ENCODE measurements around the gene CAPN8.

Gene CAPN8

GRCh38 chr1:223665592-223666312, at the start of gene CAPN8:
Gene CAPN8, minus strand, starts transcription at chr1:223665701. Its CDS starts 55 bp downstream, at chr1:223665646.
- in situ Hi-C loops (cut with HindIII; ENCODE audit: low sequenced_read_pairs), result no loop called here

GRCh38 chr1:223714849-223715603, 49.5 kb upstream of the CAPN8 start:
- in situ Hi-C loops (cut with HindIII; ENCODE audit: low sequenced_read_pairs), result loop anchor here (5.0 kb wide), 1 partner anchor 37 kb away; no protein-coding TSS in a partner anchor

GRCh38 chr1:223714421-223714724, 48.9 kb upstream of the CAPN8 start:
- in situ Hi-C loops (cut with HindIII; ENCODE audit: low sequenced_read_pairs), result no loop called here

- in situ Hi-C loops (cut with HindIII; ENCODE audit: low sequenced_read_pairs), result no loop called here
These were observed 48.3 kb upstream of the CAPN8 start for GRCh38 chr1:223713546-223714420.

GRCh38 chr1:223712850-223713474, 47.5 kb upstream of the CAPN8 start:
- in situ Hi-C loops (cut with HindIII; ENCODE audit: low sequenced_read_pairs), result no loop called here

GRCh38 chr1:223712194-223712849, 46.8 kb upstream of the CAPN8 start, which contains the start of gene CAPN2:
Gene CAPN2, plus strand, starts transcription at chr1:223712539. Its CDS starts 102 bp downstream, at chr1:223712641.
- in situ Hi-C loops (cut with HindIII; ENCODE audit: low sequenced_read_pairs), result no loop called here

GRCh38 chr1:223711747-223712193, 46.3 kb upstream of the CAPN8 start:
- in situ Hi-C loops (cut with HindIII; ENCODE audit: low sequenced_read_pairs), result no loop called here

- in situ Hi-C loops (cut with HindIII; ENCODE audit: low sequenced_read_pairs), result no loop called here
These were observed 45.7 kb upstream of the CAPN8 start for GRCh38 chr1:223711173-223711572.

GRCh38 chr1:223710179-223711133, 45.0 kb upstream of the CAPN8 start:
- in situ Hi-C loops (cut with HindIII; ENCODE audit: low sequenced_read_pairs), result no loop called here

- in situ Hi-C loops (cut with HindIII; ENCODE audit: low sequenced_read_pairs), result loop anchor here (5.0 kb wide), 1 partner anchor 88 kb away; no protein-coding TSS in a partner anchor
These were observed 44.1 kb upstream of the CAPN8 start for GRCh38 chr1:223709598-223709997.

GRCh38 chr1:223708651-223709268, 43.3 kb upstream of the CAPN8 start:
- in situ Hi-C loops (cut with HindIII; ENCODE audit: low sequenced_read_pairs), result loop anchor here (5.0 kb wide), 1 partner anchor 89 kb away; no protein-coding TSS in a partner anchor

- in situ Hi-C loops (cut with HindIII; ENCODE audit: low sequenced_read_pairs), result loop anchor here (5.0 kb wide), 1 partner anchor 89 kb away; no protein-coding TSS in a partner anchor
These were observed 42.5 kb upstream of the CAPN8 start for GRCh38 chr1:223708001-223708359.

GRCh38 chr1:223707256-223708000, 41.9 kb upstream of the CAPN8 start:
- in situ Hi-C loops (cut with HindIII; ENCODE audit: low sequenced_read_pairs), result loop anchor here (5.0 kb wide), 1 partner anchor 90 kb away; no protein-coding TSS in a partner anchor

- in situ Hi-C loops (cut with HindIII; ENCODE audit: low sequenced_read_pairs), result loop anchor here (5.0 kb wide), 1 partner anchor 91 kb away; no protein-coding TSS in a partner anchor
These were observed 40.8 kb upstream of the CAPN8 start for GRCh38 chr1:223706077-223706973.

GRCh38 chr1:223704921-223705878, 39.7 kb upstream of the CAPN8 start:
- in situ Hi-C loops (cut with HindIII; ENCODE audit: low sequenced_read_pairs), result loop anchor here (5.0 kb wide), 1 partner anchor 92 kb away; no protein-coding TSS in a partner anchor

GRCh38 chr1:223703668-223704013, 38.1 kb upstream of the CAPN8 start:
- in situ Hi-C loops (cut with HindIII; ENCODE audit: low sequenced_read_pairs), result no loop called here
